SK-N-SH treated with all-trans-retinoic acid at 6 μM for 48 hours (cell line): ENCODE measurements around the gene NINJ2.

ENCODE experiments used
- CSRNP3 ChIP-seq: fragments of 250-450 bp; sonication (Bioruptor Pico); IDR thresholded peaks from 2 replicates; pipeline ENCODE4 v1.5.1; 2021; ENCODE audit warnings: mild to moderate bottlenecking, moderate library complexity
- GLIS3 ChIP-seq: fragments of 250-450 bp; sonication (Bioruptor Pico); IDR thresholded peaks from 2 replicates; pipeline ENCODE4 v1.5.0; 2020; ENCODE audit warnings: mild to moderate bottlenecking, moderate library complexity
- OSR1 ChIP-seq: fragments of 250-450 bp; sonication (Bioruptor Pico); IDR thresholded peaks from 2 replicates; pipeline ENCODE4 v1.8.0; 2022; ENCODE audit warnings: moderate library complexity, mild to moderate bottlenecking, inconsistent platforms
- PATZ1 ChIP-seq: fragments of 250-450 bp; sonication (Bioruptor Pico); IDR thresholded peaks from 2 replicates; pipeline ENCODE4 v1.8.0; 2020; ENCODE audit warnings: mild to moderate bottlenecking, moderate library complexity, borderline replicate concordance
- RARB ChIP-seq: fragments of 250-450 bp; sonication (Bioruptor Pico); IDR thresholded peaks from 2 replicates; pipeline ENCODE4 v1.8.0; 2021; ENCODE audit warnings: mild to moderate bottlenecking, moderate library complexity
- SNAI2 ChIP-seq: fragments of 250-450 bp; sonication (Bioruptor Pico); IDR thresholded peaks from 2 replicates; pipeline ENCODE4 v1.5.0; 2020; ENCODE audit warnings: mild to moderate bottlenecking, moderate library complexity
- TOX ChIP-seq: fragments of 250-450 bp; sonication (Bioruptor Pico); IDR thresholded peaks from 2 replicates; pipeline ENCODE4 v1.8.0; 2021; ENCODE audit warnings: mild to moderate bottlenecking, moderate library complexity, borderline replicate concordance
- ZC3H10 ChIP-seq: fragments of 250-450 bp; sonication (Bioruptor Pico); IDR thresholded peaks from 2 replicates; pipeline ENCODE4 v1.5.1; 2021; ENCODE audit warnings: mild to moderate bottlenecking, moderate library complexity
- ZFP3 ChIP-seq: fragments of 250-450 bp; sonication (Bioruptor Pico); IDR thresholded peaks from 2 replicates; pipeline ENCODE4 v1.5.0; 2020; ENCODE audit warnings: mild to moderate bottlenecking, moderate library complexity
- ZNF565 ChIP-seq: fragments of 450-650 bp; formaldehyde crosslinking; conservative IDR thresholded peaks from 2 replicates; pipeline ENCODE4 v1.5.0; 2020; ENCODE audit warnings: low read depth, mild to moderate bottlenecking, moderate library complexity
- ZNF8 ChIP-seq: fragments of 450-650 bp; formaldehyde crosslinking; IDR thresholded peaks from 2 replicates; pipeline ENCODE4 v1.5.0; 2020; ENCODE audit warnings: mild to moderate bottlenecking, moderate library complexity

- TF ChIP-seq ZNF8 (no peak), CSRNP3 (CRISPR knock-in tag) (no peak), SNAI2 (no peak), ZNF565 (CRISPR knock-in tag) (no peak), RARB (CRISPR knock-in tag) (no peak), ZC3H10 (CRISPR knock-in tag) (no peak), PATZ1 (no peak), OSR1 (no peak), ZFP3 (no peak), GLIS3 (CRISPR knock-in tag) (no peak), TOX (CRISPR knock-in tag) (no peak)
These were observed 24.2 kb downstream of the NINJ2 start for GRCh38 chr12:638953-639557.
